AG04450 (cell line): ENCODE data around the gene SKIC8. TPM values are rescaled to one million over a fixed set of nuclear protein-coding genes. Genes with fewer than 3 reads are reported as not detected.

Experiments
- CTCF ChIA-PET: fragments of 300-600, 350-600 bp; formaldehyde crosslinking; extraction: SDS; loops from one replicate; lab custom pipeline; 2022; ENCODE audit warnings: antibody characterized with exemption, inconsistent platforms; lab: Charles Lee
- POLR2A ChIA-PET: fragments of 350-600 bp; formaldehyde crosslinking; extraction: SDS; loops from one replicate; lab custom pipeline; 2021; ENCODE audit warnings: antibody characterized with exemption, inconsistent platforms; lab: Yijun Ruan, JAX
- DNase-seq: peaks from one replicate; pipeline ENCODE4 v3.0.0-alpha.2; 2011; ENCODE audit warnings: low read depth, low spot score
- H3K27ac ChIP-seq: one replicate; pipeline ENCODE4 v1.5.1; 2012; ENCODE audit warnings: low read depth, low read length, control low read depth
- H3K27me3 ChIP-seq: one replicate; pipeline ENCODE4 v1.6.0; 2012; ENCODE audit warnings: low read length; ENCODE audit not compliant: control insufficient read depth, insufficient read depth
- H3K4me3 ChIP-seq: 2 replicates; pipeline ENCODE4 v1.5.1; 2011; ENCODE audit warnings: mild to moderate bottlenecking, low read depth, low read length, control low read depth
- H3K9me3 ChIP-seq: 2 replicates; pipeline ENCODE4 v1.5.1; 2012; ENCODE audit warnings: low read length; ENCODE audit not compliant: control insufficient read depth, insufficient read depth
- polyA plus RNA-seq: library from polyadenylated mRNA; depleted of rRNA; stranded (reverse); fragments of >200 nt; gene quantifications from 2 replicates; pipeline ENCODE4 v1.2.3, GENCODE V29; 2011
- TF ChIP-seq, protein P1 (sequence below): IDR thresholded peaks from 2 replicates; pipeline ENCODE4 v1.5.1; 2011; ENCODE audit warnings: low read depth, low read length, control low read depth, inconsistent platforms

Gene SKIC8
- polyA plus RNA-seq, 1 experiment = 92.0 TPM

DNA sequence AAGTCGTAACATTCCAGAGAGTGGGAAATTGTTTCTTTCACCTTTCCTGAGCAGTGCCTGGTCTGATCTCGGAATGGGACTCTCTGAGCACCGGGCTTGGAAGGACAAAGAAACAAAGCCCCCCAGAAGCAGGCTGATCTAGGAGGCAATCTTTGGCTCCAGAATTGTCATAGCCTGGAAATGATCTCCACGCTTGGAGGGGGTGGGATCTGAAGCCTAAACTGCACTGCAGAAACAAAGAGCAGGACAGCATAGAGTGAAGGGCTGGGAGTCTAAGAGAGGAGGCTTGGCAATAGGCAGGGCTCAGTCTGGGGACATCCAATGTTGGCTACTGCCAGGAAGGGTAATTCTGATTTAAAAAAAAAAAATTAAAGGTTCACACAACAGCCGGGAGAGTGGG, 42.6 kb upstream of the SKIC8 start:
- Histone ChIP-seq H3K4me3 (no peak overlapping the region), H3K27me3 (peaks cover 65% of the 10 kb centered on the region), H3K27ac (no peak overlapping the region), H3K9me3 (no peaks in the 10 kb centered on the region)
- ChIA-PET POLR2A (no interaction called here), CTCF (no interaction called here)
- TF ChIP-seq, protein P1, sequence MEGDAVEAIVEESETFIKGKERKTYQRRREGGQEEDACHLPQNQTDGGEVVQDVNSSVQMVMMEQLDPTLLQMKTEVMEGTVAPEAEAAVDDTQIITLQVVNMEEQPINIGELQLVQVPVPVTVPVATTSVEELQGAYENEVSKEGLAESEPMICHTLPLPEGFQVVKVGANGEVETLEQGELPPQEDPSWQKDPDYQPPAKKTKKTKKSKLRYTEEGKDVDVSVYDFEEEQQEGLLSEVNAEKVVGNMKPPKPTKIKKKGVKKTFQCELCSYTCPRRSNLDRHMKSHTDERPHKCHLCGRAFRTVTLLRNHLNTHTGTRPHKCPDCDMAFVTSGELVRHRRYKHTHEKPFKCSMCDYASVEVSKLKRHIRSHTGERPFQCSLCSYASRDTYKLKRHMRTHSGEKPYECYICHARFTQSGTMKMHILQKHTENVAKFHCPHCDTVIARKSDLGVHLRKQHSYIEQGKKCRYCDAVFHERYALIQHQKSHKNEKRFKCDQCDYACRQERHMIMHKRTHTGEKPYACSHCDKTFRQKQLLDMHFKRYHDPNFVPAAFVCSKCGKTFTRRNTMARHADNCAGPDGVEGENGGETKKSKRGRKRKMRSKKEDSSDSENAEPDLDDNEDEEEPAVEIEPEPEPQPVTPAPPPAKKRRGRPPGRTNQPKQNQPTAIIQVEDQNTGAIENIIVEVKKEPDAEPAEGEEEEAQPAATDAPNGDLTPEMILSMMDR = no peak
- DNase-seq = no peak

DNA sequence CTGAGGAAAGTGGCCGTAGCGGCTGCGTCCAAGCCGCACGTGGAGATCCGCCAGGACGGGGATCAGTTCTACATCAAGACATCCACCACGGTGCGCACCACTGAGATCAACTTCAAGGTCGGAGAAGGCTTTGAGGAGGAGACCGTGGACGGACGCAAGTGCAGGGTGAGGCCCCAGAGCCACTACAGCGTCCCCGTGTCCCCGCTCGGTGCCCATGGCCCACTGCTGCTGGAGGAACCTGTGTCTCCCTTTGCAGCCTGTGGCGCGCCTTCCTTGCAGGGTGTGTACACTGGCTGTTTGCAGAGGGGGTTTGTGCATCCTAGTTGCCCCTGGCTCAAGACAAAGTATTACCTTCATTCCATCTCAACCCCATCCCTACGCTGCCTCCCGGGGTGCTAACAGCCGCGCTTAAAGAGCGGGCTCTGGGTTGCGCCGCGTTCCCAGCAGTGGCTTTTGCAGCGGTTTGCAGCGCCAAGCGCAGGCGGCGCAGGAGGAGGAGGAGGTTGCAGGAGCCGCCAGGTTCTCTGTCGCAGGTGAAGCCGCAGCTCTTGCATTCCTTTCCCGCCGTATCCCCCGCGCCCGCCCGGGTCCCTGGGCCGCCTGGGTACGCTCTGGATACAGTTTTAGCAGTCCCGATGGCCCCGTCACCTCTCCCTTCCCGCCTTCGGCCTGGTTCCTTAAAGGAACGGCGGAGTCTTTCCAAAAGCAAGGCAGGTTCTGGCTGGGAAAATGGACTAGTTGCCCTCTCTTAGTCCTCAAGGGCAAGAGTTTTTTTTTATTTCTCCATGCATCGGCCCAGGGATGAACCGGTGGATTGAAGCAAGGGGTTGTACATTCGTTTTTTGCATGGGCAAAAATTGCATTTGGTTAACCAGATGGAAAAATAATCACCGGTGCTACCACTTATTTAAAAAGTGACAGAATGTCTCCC, 41.9 kb upstream of the SKIC8 start:
- Histone ChIP-seq H3K27ac (no peak overlapping the region), H3K27me3 (peaks cover 63% of the 10 kb centered on the region), H3K9me3 (no peaks in the 10 kb centered on the region), H3K4me3 (no peak overlapping the region)
- ChIA-PET CTCF (no interaction called here), POLR2A (no interaction called here)
- TF ChIP-seq, protein P1 = no peak
- no peak for DNase-seq

DNA sequence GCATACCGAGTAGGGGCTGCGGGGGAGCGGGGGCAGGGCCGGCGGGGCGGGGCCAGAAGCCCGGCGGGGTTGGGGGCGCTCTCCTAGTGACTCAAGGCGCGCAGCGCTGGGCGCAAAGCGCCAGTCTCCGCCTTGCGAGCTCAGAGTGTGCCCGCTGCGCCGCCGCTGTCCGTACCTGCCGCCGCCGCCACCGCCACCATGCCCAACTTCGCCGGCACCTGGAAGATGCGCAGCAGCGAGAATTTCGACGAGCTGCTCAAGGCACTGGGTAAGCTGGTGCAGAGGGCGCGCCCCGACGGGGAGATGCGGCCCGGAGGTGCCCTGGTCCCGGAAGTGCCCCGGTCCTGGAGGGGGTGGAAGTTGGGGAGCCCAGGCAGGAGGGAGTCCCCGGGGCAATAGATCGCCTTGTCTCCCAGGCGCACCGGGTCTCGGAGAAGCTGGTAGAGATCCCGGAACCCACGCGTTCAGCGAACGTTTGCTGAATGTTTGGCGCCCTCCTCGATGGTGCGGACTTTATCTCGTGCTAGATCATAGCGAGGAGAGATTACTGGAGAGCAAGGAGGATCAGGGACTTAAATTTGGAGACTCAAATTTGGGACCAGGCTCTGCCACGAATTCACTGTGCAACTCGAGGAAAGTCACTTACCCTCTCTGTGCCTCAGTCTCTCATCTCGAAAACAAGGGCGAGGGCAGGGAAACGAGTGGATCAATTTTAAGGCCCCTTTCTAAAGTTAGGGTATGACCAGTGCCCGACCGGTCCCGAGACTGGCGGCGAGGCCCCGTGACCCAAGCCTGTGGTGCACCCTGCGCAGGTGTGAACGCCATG, 41.0 kb upstream of the SKIC8 start, which contains the start of gene CRABP1:
CRABP1 (plus strand) TSS at position 123 of the 826 bp plus-strand sequence; CDS start at position 199, 76 bp downstream.
- Histone ChIP-seq H3K27me3 (peaks cover 57% of the 10 kb centered on the region), H3K4me3 (no peak within 1 kb of the TSS), H3K27ac (no peak within 1 kb of the TSS), H3K9me3 (no peaks in the 10 kb centered on the region)
- TF ChIP-seq, protein P1 = no peak
- ChIA-PET POLR2A (no interaction called here), CTCF (no interaction called here)
- DNase-seq = no peak

DNA sequence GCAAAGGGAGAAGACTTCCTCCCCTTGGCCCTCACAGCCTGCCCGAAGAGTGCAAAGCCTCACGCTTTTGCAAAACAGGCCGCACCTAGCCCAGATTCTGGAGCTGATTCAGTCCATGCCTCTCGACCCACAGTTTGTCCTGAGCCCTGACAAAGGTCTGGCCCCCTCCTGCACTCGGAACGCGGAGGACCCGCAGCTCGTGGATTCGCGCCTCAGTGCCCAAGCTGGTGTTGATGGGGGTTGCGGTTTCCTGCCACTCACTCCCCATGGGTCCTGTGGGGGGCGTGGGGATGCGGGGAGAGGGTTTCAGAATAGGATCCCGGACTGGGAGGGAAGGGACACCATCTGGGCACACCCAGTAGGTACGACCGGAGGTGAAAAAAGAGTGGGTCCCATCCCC, 40.1 kb upstream of the SKIC8 start:
- Histone ChIP-seq H3K4me3 (no peak overlapping the region), H3K9me3 (no peaks in the 10 kb centered on the region), H3K27ac (no peak overlapping the region), H3K27me3 (peaks cover 51% of the 10 kb centered on the region)
- TF ChIP-seq, protein P1 = no peak
- DNase-seq = no peak
- ChIA-PET POLR2A (no interaction called here), CTCF (no interaction called here)

DNA sequence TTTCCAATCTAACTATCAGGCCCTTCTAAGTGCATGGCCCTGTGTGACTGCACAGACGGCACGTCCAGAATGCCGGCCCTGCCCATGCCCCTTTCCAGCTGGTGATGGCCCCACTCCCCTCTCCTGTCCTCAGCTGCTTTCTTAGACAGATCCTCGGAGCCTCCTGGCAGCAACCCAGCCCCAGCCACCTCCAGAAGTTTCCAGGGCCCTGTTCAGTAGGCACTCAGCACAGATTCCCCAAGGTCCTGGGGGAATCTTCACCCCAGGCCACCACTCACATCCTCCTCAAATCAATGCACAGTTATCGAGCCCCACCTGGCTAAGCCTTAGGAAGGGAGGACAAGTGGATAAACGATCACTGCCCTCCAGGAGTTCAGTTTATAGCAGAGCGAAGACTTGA, 39.4 kb upstream of the SKIC8 start:
- DNase-seq = no peak
- TF ChIP-seq, protein P1 = no peak
- peaks cover 50% of the 10 kb centered on the region for H3K27me3 ChIP-seq
- H3K4me3 ChIP-seq = no peak overlapping the region
- no peaks in the 10 kb centered on the region for H3K9me3 ChIP-seq
- POLR2A ChIA-PET = no interaction called here
- CTCF ChIA-PET = no interaction called here
- H3K27ac ChIP-seq = no peak overlapping the region
